GM12875 (cell line): Measurements from ENCODE around the gene HERC2.
"Not testable (repeated sequence)": the region's sequence is repeated elsewhere in the genome, so short reads cannot be mapped to it uniquely, and the experiment has no call there.

Experiments used
- H3K4me3 ChIP-seq: one replicate; pipeline ENCODE4 v1.5.1; 2011; ENCODE audit warnings: low read depth, low read length, control low read depth
- CTCF ChIP-seq: IDR thresholded peaks from 2 replicates; pipeline ENCODE4 v1.5.1; 2011; ENCODE audit warnings: low read depth, mild to moderate bottlenecking, control low read depth, inconsistent platforms, low read length, moderate library complexity, borderline replicate concordance; ENCODE audit not compliant: insufficient read depth

HERC2 gene

GRCh38 chr15:28289694-28290463 lies 32.1 kb downstream of the HERC2 start:
- no peak for TF ChIP-seq CTCF
- H3K4me3 ChIP-seq, result no peak overlapping the region

DNA sequence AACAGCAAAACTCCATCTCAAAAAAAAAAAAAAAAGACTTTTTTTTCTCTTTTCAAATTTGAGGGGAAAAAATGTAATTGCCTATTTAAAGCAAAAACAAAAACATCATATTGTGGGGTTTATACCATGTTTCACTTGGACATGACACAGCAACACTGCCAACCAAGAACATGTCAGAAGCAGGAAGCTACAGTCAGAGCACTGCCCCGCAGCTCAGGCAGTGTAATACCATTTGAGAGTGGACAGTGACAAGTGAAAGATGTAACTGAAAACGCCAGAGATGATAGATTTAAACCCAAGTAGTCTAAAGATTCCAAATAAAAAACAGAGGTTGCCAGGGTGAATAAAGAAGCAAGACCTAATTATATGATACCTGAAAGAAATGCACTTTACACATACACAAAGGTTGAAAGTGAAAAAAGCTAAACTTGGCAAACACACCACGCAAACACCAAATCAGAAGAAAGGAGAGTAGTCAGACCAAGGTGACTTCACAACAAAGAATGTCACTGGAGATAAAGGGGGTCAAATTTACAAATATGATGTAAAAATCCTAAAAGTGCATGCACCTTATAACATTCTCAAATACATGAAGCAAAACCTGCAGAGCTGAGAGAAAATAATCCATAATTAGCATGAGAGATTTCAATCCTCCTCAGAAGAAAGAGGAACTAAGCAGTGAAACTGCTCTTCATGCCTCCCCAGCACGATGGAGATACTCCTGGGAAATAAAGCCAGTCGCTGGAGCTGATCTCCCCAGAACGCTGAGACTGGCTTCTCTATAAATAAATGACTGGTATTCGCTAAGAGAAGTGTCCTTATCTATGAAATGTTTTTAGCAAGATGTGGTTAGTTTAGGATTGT lies 32.9 kb downstream of the HERC2 start:
- not testable (repeated sequence) for H3K4me3 ChIP-seq

DNA sequence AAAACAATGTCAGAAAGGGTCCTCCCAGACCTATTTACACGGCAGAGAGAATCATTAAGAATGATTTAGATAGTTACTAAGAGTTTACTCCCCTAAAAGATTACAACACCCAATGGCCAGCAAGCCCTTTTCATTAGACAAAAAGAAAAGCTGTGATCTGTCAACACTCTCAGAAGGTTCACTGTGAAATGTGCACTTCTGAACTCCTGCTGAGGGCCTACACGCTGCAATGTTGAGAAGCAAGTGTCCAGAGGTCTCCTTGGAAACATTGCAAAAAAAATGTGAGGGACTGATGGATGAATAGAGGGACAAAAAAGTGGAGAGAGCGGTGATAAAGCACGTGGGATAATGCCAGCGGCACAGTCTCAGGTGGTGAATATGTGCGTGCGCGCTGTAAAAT lies 35.3 kb downstream of the HERC2 start:
- not testable (repeated sequence) for H3K4me3 ChIP-seq

GRCh38 chr15:28286031-28286430 lies 35.9 kb downstream of the HERC2 start:
- H3K4me3 ChIP-seq, result no peak overlapping the region
- TF ChIP-seq CTCF, result no peak

DNA sequence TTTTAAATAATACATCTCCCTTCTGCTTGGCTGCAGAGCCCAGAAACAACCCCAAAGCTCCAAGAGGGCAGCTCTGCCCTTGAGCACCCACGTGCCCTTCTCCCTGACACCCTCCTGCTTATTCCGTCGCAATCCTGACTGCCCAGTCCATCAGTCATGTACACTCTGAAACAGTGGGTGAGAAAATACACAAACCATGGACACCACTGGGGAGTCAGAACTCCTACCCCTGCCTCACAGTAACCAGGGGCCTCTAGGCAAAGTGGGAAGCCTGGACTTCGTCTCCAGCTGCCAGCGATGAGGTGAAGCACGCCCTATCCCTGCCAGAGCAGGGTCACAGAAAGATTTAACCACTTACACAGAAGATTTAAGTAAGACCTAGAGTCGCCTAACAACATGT lies 40.1 kb downstream of the HERC2 start:
- H3K4me3 ChIP-seq, result no peak overlapping the region
- TF ChIP-seq CTCF, result no peak

GRCh38 chr15:28274635-28275034 lies 47.3 kb downstream of the HERC2 start:
- no peak for TF ChIP-seq CTCF

GRCh38 chr15:28273873-28274610 lies 47.9 kb downstream of the HERC2 start:
- no peak overlapping the region for H3K4me3 ChIP-seq
- TF ChIP-seq CTCF, result no peak

More at GRCh38 chr15:28274635-28275034, 47.3 kb downstream of the HERC2 start:
- H3K4me3 ChIP-seq, result no peak overlapping the region
